ENCODE results near the gene RAP1GAP.
"Not testable (repeated sequence)": the region's sequence is repeated elsewhere in the genome, so short reads cannot be mapped to it uniquely, and the experiment has no call there.

The RAP1GAP gene

DNA sequence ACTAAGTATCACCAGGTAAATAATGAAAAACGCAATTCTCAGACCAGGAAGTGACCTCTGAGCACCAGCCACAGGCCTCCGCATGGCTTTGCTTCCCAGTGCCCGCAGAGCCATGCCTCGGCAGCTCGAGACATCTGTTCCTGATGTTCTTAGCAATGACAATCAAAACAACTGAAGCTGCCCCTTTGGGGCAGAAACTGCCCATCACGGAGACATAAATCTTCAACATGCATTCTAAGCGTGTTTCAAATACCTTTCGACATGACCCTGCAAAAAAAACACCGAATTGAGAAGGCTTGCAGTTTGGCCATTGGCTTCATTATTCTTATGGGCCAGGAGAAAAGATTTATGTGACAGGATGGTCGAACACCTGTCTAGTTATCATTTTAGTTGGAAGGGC, 5.8 kb upstream of the RAP1GAP start:
- DNase-seq = no peak

DNA sequence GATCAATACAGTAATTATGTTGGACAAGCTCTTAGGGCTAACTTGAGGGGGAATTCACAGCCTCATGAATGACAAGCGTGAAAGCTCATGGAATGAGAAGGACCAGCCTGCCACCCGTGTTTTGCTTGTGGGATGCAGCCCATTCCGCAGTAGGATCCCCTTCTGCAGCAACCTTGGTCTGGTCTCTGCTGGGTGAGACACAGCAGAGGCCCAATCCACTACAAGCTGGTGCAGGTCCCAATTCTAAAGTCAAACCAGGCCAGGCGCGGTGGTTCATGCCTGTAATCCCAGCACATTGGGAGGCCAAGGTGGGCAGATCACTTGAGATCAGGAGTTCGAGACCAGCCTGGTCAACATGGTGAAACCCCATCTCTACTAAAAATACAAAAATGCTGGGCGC, 4.7 kb upstream of the RAP1GAP start:
- DNase-seq = not testable (repeated sequence)

- no peak for DNase-seq
Observed at GRCh38 chr1:21673277-21673780, 4.2 kb upstream of the RAP1GAP start.

GRCh38 chr1:21672478-21673276, 3.5 kb upstream of the RAP1GAP start:
- no peak for DNase-seq

GRCh38 chr1:21671915-21672314, 2.8 kb upstream of the RAP1GAP start:
- DNase-seq = no peak

- no peak for DNase-seq
Observed at GRCh38 chr1:21670956-21671902, 2.1 kb upstream of the RAP1GAP start.

DNA sequence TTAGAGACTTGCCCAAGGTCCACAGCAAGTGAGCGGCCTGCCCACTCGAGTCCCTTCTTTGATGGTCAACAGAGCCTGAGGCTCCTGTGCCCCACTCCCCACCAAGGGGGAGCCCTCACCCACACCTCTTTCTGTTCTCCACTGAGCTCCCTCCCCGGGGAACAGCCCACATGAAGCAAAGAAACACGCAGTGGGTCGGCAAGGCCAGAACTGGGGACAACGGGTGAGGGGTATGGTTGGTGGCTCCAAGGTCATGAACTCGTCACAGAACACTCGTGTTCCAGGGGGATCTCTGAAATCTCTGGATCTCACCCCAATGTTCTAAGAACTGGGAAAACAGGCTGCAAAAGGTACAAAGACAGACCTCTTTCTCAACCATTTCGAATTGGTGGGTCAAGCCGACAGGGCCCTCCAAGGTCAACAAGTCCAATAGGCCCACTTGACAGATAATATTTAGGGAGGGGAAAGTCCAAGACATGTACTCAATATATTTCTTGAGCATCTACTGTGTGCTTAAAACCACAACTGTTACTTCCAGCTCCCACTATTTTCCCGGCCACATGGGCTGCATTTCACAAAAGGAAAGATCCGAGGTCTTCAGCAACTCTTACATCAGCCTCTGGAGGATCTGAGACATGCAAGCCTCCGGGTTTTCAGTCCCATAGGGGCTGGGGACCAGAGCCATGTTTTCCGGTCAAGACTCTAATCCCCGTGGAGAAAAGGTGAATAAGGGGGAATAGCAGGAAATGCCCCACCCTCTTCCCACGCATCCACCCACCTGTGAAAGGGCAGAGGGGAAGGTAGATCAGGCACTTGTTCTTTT, 1.1 kb upstream of the RAP1GAP start:
- DNase-seq = no peak

DNA sequence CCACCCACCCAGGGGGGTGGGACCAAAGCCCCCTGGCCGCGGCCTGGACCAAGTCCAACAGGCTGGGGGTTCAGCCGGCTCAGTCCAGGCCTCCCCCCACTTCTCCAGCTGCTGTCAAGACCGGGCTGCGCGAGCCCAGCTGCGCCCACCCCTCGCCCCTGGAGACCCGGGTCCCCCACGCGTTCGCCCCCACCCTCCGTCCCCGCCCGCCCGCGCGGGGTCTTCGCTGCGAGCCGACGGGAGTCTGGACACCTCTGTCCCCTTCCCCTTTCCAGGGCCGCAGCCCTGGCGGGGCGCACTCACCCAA, 253 bp downstream of the RAP1GAP start:
- no peak for DNase-seq

GRCh38 chr1:21668232-21668950, 766 bp downstream of the RAP1GAP start:
- no peak for DNase-seq

DNA sequence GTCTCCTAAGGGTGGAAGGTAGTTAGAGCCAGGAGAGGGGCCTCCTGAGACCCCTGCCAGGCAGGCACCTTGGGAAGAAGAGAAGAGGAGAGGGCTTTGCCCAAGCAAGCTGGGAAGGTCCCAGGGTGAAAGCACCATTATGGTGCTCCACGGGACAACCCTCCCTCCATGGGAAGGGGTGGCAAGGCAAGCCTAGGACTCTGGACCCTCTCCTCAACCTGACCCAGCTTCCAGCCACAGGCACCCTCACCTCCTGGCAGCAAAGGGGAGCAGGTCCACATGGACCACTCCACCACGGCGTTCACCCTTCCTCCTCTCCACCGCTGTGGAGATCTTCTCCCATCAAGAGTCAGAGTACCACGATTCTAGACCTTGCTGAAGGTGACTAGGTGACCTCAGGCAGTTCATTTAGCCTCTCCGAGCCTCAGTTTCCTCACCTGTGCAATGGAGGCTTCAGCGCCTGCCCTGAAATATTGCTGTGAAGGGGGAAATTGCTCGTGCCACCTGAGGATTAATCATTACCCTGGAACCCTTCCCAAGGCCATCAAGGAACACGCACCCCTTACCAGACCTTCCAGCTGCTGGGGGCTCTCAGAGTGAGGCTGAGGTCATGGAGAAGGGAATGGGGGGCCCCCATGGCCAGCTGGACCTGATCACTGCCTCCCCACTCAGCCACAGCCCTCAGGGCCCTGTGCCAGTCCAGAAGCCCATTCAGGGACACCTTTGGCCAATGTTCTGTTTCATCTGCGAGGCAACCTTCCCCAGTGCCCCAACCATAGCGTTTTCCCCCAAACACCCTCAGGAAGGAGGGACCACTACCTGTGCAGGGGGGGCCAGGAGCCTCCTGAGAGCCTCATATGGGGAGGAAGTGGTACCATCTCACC, 1.6 kb downstream of the RAP1GAP start:
- no peak for DNase-seq

DNA sequence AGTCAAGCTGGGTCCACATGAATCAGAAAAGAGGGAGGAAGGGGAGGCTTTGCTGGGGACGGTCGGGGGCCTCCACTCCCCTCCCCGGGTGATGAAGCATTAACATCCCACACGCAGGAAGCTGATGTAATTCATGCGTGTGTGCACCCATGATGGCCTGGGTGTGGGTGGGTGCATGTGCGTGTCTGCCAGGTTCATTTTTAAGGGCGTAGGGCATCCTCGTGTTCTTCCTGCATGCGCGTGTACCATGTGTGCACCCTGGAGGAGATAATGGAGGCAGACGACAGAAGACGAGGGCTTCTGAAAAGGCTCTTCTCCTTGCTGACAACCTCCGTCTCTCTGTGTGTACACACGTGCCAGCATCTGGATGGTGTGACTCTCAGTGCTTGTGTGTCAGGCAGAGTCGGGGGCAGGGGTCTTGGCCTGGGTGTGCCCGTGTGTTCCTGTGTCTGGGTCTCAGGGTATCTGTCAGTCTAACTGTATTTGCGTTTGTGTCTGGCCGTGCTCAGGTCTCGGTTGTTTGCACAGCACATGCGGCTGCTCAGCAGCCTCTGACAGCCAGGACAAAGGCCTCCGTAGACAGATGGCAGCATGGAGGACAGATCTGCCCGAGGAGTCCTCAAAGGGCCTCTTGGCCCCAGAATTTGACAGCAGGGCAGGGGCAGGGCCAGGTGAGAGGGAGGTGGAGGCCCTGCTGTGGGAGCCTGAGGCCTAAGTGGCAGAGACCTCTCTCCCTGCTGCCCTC, 2.4 kb downstream of the RAP1GAP start:
- DNase-seq = no peak

DNA sequence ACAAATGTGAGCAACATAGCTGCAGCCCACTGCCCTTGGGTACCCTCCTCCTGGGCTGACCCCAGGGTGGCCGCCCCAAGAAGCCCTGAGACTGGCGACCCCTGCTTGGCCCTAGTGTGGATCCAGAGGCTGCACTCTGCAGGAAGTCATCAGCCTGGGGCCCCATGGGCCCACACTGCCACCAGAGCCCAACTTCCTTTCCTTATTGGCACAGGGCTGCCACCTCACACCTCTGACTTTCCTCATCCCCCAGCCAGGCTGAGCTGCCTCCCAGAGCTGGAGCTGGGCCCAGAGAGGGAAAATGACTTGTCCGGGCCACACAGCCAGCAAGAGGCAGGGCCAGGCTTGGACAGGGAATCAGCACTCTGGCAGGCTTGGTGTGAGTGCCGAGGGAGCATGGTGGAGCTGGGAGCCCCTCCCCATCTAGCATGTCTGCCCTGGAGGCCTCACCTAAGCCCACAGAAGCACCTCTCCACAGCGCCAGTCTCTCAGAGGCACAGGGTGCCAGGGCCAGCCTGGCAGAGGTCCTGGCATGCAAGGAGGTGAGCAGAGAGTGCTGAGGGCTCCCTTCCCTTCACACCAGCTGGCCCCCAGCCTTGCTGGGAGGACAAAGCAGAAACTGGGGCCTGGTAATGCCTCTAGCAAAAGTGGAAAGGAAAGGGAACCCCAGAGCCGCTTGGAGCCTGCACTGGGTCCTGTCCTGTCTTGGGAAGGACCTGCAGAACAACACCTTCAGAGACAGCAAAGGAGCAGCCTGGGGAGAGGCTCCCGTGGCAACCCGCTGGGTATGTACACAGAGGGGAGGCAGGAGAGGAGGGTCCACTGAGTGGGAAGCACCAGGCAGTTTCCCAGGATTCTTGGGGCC, 3.2 kb downstream of the RAP1GAP start:
- no peak for DNase-seq

- DNase-seq = no peak
Observed at GRCh38 chr1:21664806-21665588, 4.2 kb downstream of the RAP1GAP start.

DNA sequence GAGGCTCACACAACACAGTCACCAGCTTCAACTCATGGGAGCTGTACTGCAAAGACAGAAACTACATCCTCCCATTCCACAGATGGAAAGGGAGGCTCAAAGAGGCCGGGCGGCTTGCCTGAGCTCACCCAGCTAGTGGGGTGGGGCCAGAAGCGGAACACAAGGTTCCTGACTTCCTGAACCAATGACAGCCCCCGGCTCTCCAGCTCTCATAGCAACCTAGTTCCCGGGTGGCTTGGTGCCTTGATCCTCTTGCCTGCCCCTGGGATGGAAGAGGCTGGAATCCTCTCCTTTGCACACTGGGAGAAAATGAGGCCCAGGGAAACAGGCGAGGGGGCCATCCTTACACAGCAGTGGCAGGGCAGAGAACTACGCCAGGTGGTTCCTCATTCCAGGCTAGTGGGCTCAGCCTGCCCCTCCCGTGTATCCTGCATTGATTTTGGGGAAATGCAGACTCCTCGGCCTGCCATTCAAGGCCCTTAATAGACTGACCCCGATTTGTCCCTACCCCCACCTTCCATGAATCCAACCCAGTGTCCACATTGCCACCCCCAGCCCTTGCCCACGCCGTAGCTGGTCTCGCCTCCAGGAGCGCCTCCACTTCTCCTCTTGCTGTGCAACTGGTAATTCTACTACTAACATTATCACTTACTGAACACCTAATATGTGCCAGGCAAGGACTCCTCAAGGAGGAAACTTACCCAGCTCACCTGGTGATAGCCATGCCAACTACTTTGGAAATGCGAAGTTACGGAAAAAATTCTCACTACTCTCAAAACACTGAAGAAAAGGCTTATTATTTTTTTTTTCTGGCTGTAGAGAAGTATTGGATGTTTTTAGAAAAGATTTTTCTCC, 5.0 kb downstream of the RAP1GAP start:
- DNase-seq = no peak

GRCh38 chr1:21663248-21663950, 5.8 kb downstream of the RAP1GAP start:
- DNase-seq = no peak

GRCh38 chr1:21662426-21663247, 6.5 kb downstream of the RAP1GAP start:
- DNase-seq = no peak
